WTC11 (cell line): Measurements from ENCODE around the gene SGCA. TPM values are rescaled to one million over a fixed set of nuclear protein-coding genes. Genes with fewer than 3 reads are reported as not detected.
A peak's percentile ranks its signal among the peaks of the same experiment; 100 is the strongest.

Experiments
- ATAC-seq: fragments of 200-7000 bp; cut with Tn5 transposase; 2 replicates; pipeline ENCODE4 v1.10.0; 2021; ENCODE audit warnings: mild to moderate bottlenecking, moderate library complexity
- CTCF ChIA-PET: fragments of 300-600 bp; sonication (Branson Sonifier 250); formaldehyde crosslinking; loops from one replicate; lab custom pipeline; 2021; ENCODE audit warnings: antibody characterized with exemption; lab: Charles Lee
- POLR2A ChIA-PET: fragments of 350-600 bp; sonication (Branson Sonifier 250); formaldehyde crosslinking; loops from one replicate; lab custom pipeline; 2021; ENCODE audit warnings: antibody characterized with exemption; lab: Charles Lee
- DNase-seq: peaks from one replicate; pipeline ENCODE4 v3.0.0; 2021; ENCODE audit warnings: low spot score
- H3K27ac Mint-ChIP-seq: 2 replicates; pipeline ENCODE4 v1.8.0; 2021; ENCODE audit warnings: mixed read lengths
- H3K27me3 Mint-ChIP-seq: 2 replicates; pipeline ENCODE4 v1.8.0; 2021; ENCODE audit warnings: low read depth, mild to moderate bottlenecking, moderate library complexity, mixed read lengths
- H3K36me3 Mint-ChIP-seq: 2 replicates; pipeline ENCODE4 v1.8.0; 2021; ENCODE audit warnings: mixed read lengths
- H3K4me1 Mint-ChIP-seq: 2 replicates; pipeline ENCODE4 v1.8.0; 2022; ENCODE audit warnings: mixed read lengths
- H3K4me3 Mint-ChIP-seq: 2 replicates; pipeline ENCODE4 v1.8.0; 2021; ENCODE audit warnings: mild to moderate bottlenecking, moderate library complexity, mixed read lengths
- H3K9me3 Mint-ChIP-seq: 2 replicates; pipeline ENCODE4 v1.8.0; 2021; ENCODE audit warnings: mixed read lengths
- AR ChIP-seq: fragments of 250-450 bp; sonication (Bioruptor Pico); IDR thresholded peaks from 2 replicates; pipeline ENCODE4 v1.9.0; 2021; ENCODE audit warnings: mild to moderate bottlenecking
- GABPB1 ChIP-seq: sonication (generic); formaldehyde crosslinking; IDR thresholded peaks from 2 replicates; pipeline ENCODE4 v1.8.1; 2023; ENCODE audit warnings: mild to moderate bottlenecking, missing genetic modification reagents
- MLX ChIP-seq: sonication (generic); formaldehyde crosslinking; IDR thresholded peaks from 2 replicates; pipeline ENCODE4 v1.8.1; 2023; ENCODE audit warnings: mild to moderate bottlenecking, missing genetic modification reagents, moderate library complexity
- RELA ChIP-seq: sonication (generic); formaldehyde crosslinking; IDR thresholded peaks from 2 replicates; pipeline ENCODE4 v1.8.1; 2022; ENCODE audit warnings: missing genetic modification reagents, mild to moderate bottlenecking, borderline replicate concordance
- TCF7 ChIP-seq: sonication (generic); formaldehyde crosslinking; IDR thresholded peaks from 2 replicates; pipeline ENCODE4 v1.8.0; 2022; ENCODE audit warnings: mild to moderate bottlenecking, low read depth, missing genetic modification reagents, moderate library complexity
- ZNF425 ChIP-seq: fragments of 250-450 bp; sonication (Bioruptor Pico); conservative IDR thresholded peaks from 2 replicates; pipeline ENCODE4 v1.9.0; 2021; ENCODE audit warnings: mild to moderate bottlenecking
- total RNA-seq: library from RNA; stranded (reverse); gene quantifications from 3 replicates; pipeline ENCODE4 v1.2.3, GENCODE V29; 2021
- TF ChIP-seq, protein P1 (sequence below): sonication (generic); formaldehyde crosslinking; IDR thresholded peaks from 2 replicates; pipeline ENCODE4 v1.8.0; 2023; ENCODE audit warnings: missing genetic modification reagents
- TF ChIP-seq, protein P2 (sequence below): sonication (generic); formaldehyde crosslinking; IDR thresholded peaks from 2 replicates; pipeline ENCODE4 v1.8.1; 2022; ENCODE audit warnings: mild to moderate bottlenecking, moderate library complexity, missing genetic modification reagents
- TF ChIP-seq, protein P3 (sequence below): sonication (generic); formaldehyde crosslinking; IDR thresholded peaks from 2 replicates; pipeline ENCODE4 v1.8.1; 2023; ENCODE audit warnings: mild to moderate bottlenecking, missing genetic modification reagents

Gene SGCA
- total RNA-seq, 1 experiment from 2014 or later: 1.0 TPM

DNA sequence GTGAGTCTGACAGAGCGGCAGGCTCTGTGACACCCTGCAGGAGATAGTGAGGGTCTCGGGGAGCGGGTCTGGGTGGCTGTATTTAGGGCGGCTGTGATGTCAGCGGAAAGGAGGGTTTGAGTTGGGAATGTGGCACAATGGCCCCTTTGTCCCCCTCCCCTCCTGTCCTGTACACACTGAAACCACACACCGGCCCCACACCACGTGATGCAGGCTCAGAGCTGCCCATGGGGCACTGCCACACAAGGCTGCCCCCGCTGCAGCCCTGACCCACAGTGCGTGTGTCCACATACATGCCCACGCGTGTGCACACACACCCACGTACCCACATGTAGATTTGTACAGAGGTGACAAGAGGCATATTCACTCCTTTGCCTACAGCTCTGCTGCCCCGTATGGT, 15.3 kb downstream of the SGCA start (continued):
- TF ChIP-seq, protein P1, sequence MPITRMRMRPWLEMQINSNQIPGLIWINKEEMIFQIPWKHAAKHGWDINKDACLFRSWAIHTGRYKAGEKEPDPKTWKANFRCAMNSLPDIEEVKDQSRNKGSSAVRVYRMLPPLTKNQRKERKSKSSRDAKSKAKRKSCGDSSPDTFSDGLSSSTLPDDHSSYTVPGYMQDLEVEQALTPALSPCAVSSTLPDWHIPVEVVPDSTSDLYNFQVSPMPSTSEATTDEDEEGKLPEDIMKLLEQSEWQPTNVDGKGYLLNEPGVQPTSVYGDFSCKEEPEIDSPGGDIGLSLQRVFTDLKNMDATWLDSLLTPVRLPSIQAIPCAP: no peak
- TF ChIP-seq AR (CRISPR knock-in tag) (no peak), TCF7 (CRISPR knock-in tag) (no peak)
- TF ChIP-seq, protein P2, sequence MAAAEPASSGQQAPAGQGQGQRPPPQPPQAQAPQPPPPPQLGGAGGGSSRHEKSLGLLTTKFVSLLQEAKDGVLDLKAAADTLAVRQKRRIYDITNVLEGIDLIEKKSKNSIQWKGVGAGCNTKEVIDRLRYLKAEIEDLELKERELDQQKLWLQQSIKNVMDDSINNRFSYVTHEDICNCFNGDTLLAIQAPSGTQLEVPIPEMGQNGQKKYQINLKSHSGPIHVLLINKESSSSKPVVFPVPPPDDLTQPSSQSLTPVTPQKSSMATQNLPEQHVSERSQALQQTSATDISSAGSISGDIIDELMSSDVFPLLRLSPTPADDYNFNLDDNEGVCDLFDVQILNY (CRISPR knock-in tag): no peak

DNA sequence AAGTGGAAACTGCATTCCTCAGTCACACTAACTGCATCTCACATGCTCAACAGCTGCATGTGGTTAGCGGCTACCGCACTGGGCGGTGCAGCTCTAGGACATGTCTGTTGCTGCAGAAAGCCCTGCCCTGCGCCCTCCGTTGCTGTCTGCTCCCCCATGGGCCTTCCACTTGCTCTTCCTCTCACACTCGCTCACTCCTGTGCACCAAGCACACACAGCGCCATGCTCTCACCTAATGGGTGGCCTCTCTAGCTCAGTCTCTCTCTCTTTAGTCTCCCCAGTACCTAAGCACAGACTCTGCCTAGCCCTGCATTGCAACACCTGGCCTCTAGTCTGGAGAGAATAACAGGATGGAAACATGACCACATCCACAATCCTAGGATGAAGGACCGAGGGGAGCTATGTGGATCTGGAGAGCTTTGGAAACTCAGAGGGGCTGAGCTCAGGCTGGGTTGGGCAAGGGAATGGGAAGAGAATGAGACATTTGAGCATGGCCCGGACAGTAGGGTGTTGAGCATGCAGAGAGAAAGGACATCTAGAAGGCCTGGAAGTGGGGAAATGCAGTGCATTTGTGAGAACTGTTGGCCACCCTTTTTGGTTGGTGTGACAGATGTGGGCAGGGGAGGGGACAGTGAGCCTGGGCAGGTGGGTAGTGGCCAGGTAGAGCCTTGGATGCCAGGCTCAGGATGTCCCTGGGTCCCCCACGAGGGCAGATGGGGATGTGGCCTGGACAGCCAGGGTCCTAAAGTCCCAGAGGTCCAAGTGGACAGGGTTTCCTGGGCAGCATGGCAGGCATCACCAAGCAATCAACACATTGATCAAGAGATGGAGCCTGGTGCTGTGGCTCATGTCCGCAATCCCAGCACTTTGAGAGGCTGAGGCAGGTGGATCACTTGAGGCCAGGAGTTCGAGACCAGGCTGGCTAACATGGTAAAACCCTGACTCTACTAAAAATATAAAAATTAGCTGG, 16.1 kb downstream of the SGCA start:
- DNase-seq (no peak), ATAC-seq (no peak)
- Mint-ChIP-seq H3K4me1 (peaks cover 47% of the 10 kb centered on the region), H3K27me3 (peaks cover 6% of the 10 kb centered on the region; the same call in 1 of the 2 replicates), H3K27ac (peak overlapping the region; percentile 49), H3K36me3 (peaks cover 14% of the 10 kb centered on the region; the same call in 1 of the 2 replicates), H3K4me3 (no peak overlapping the region), H3K9me3 (no peaks in the 10 kb centered on the region)
- ChIA-PET POLR2A (no interaction called here), CTCF (interaction anchor here (0.8 to 2.1 kb wide), 13 partner anchors 12 to 180 kb away, joined by 3 to 9 read pairs (median 4); partner anchors contain the start of gene COL1A1)
- no peak for TF ChIP-seq GABPB1
- TF ChIP-seq ZNF425 (CRISPR knock-in tag): no peak
- no peak for TF ChIP-seq MLX
- TF ChIP-seq AR (CRISPR knock-in tag): no peak
- no peak for TF ChIP-seq RELA (CRISPR knock-in tag)
- TF ChIP-seq, protein P3, sequence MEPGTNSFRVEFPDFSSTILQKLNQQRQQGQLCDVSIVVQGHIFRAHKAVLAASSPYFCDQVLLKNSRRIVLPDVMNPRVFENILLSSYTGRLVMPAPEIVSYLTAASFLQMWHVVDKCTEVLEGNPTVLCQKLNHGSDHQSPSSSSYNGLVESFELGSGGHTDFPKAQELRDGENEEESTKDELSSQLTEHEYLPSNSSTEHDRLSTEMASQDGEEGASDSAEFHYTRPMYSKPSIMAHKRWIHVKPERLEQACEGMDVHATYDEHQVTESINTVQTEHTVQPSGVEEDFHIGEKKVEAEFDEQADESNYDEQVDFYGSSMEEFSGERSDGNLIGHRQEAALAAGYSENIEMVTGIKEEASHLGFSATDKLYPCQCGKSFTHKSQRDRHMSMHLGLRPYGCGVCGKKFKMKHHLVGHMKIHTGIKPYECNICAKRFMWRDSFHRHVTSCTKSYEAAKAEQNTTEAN (CRISPR knock-in tag): no peak
- TF ChIP-seq, protein P1: no peak
